GM18526 (cell line): ENCODE data around the gene SMIM38.

ENCODE experiments used
- POLR2A ChIP-seq: IDR thresholded peaks from 3 replicates; pipeline ENCODE4 v1.6.1; 2011; ENCODE audit not compliant: insufficient read length; ENCODE audit errors: extremely low read depth

Gene SMIM38

DNA sequence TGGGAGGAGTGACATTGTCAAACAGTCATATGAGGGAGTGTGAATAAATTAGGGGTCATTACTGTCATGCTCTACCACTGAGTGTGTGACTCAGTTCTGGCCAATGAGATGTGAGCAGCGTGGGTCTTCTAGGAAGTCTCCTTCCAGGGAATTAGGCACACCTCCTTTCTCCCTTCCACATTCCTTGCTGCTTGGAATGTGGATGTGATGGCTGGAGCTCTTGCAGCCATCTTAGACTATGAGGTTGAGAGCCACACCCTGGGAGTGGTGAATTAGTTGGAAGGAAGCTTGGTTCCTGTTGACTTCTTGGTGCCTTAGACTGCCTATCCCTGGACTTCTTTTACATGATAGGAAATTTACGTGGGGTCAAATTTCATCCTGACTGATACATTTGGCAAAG, 36.5 kb upstream of the SMIM38 start:
- TF ChIP-seq POLR2A: no peak

GRCh38 chr11:69120096-69120875, 35.4 kb upstream of the SMIM38 start:
- TF ChIP-seq POLR2A: no peak

DNA sequence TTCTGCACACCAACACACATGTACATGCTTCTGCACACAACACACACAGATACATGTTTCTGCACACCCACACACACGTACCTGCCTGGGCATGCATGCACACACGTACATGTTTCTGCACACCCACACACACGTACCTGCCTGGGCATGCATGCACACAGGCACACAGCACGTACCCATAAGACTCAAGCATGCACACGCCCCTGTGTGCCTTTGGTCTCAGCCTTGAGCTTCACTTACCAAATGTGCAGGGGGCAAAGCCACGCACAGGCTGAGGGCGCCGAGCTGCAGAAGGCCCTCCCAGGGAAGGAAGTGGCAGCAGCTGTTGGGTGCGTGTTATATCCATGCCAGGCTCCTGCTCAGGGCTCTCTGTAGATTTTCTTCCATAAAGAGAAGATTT, 34.7 kb upstream of the SMIM38 start:
- TF ChIP-seq POLR2A: no peak

DNA sequence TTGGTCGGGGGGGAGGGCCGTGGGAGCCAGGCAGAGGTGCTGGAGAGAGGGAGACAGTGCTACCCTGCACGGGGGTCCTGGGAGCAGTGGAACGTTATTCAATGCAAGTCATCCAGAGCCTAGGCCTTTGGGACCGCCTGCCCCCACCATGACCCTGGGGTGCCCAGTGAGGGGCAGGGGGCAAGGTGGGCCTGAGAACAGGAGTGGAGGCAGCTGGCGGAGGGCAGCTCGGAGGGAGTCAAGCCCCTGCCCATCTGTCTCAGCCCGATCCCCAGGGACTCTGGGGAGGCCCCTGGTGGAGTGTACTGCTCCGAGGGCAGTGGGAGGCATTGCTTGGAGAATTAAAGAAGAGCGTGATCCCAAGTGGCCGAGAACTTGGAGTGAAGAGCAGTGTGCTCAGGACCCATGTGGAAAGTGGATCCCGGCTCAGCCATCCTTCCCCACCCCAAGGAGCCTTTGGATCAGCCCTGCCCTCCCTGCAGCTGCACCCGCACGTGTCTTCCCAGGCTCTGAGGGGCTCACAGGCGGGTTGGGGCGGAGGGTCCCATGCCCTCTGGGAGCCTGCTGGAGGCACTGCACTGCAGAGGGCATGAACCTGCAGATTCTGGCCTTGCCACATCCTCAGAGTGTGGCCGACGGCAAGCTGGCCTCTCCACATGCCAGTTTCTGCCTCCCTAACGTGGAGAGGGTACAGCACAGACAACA, 34.0 kb upstream of the SMIM38 start:
- no peak for TF ChIP-seq POLR2A

- no peak for TF ChIP-seq POLR2A
These were observed 33.5 kb upstream of the SMIM38 start for GRCh38 chr11:69122326-69122629.

DNA sequence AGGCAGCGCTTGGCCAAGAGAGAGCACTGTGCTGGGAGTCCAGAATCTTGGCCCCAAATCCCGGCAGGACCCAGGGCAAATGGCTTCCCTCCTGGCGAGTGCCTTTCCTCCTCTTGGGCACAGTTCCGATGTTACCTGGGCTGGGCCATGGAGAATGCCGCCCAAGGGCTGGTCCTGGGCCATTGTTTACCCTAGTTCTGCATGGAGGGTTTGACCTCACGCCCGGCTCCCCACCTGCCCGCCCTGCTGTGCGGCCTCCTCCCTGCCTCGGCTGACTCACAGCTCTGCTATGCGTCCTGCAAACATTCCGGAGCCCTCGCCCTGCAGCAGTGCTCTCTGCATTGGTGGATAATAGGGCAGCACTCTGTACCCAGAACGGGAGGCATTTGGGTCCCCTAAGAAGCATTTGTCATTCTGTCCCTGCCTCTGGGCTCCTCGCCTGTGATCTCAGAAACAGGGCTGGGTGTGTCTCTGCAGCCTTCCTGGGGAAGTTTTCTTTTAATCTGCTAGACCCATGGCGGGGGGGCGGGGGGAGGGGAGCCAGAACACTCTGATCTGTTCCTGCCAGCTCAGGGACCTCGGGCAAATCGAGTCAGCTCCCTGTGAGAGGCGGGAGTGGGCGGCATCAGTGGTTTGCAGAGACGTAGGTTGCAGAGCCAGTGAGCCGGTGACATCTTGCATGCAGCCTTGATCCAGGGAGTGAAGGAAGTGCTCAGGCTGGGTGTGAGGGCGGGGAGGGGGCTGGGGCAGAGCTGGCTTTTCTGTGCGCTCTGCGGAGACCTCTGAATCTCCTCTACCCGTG, 32.9 kb upstream of the SMIM38 start:
- no peak for TF ChIP-seq POLR2A

GRCh38 chr11:69123593-69124545, 31.9 kb upstream of the SMIM38 start:
- no peak for TF ChIP-seq POLR2A

GRCh38 chr11:69125861-69126260, 29.9 kb upstream of the SMIM38 start:
- TF ChIP-seq POLR2A: no peak

- TF ChIP-seq POLR2A: no peak
These were observed 29.4 kb upstream of the SMIM38 start for GRCh38 chr11:69126286-69126685.

- no peak for TF ChIP-seq POLR2A
These were observed 28.5 kb upstream of the SMIM38 start for GRCh38 chr11:69127081-69127850.

DNA sequence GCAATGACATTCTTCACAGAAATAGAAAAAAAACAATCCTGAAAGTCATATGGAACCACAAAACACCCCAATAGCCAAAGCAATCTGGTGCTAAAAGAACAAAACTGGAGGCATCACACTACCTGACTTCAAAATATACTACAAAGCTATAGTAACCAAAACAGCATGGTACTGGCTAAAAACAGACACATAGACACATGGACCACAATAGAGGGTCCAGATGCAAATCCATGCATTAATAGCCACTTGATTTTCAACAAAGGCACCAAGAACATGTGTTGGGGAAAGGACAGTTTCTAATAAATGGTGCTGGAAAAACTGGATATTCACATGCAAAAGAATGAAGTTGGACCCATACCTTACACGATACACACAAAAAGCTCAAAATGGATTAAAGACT, 27.9 kb upstream of the SMIM38 start:
- no peak for TF ChIP-seq POLR2A

DNA sequence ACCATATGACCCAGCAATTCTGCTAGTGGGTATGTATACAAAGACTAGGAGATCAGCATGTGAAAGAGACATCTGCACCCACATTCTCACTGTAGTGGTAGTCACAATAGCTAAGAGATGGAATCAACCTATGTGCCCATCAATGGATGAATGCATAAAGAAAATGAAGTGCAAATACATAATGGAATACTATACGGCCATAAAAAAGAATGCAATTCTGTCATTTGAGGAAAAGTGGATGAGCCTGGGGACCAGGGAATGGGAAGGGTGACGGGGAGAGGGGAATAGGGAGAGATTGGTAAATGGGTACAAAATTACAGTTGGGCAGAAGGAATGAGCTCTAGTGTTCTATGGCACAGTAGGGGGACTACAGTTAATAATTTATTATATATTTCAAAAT, 26.7 kb upstream of the SMIM38 start:
- TF ChIP-seq POLR2A: no peak

- TF ChIP-seq POLR2A: no peak
These were observed 26.1 kb upstream of the SMIM38 start for GRCh38 chr11:69129647-69130046.

DNA sequence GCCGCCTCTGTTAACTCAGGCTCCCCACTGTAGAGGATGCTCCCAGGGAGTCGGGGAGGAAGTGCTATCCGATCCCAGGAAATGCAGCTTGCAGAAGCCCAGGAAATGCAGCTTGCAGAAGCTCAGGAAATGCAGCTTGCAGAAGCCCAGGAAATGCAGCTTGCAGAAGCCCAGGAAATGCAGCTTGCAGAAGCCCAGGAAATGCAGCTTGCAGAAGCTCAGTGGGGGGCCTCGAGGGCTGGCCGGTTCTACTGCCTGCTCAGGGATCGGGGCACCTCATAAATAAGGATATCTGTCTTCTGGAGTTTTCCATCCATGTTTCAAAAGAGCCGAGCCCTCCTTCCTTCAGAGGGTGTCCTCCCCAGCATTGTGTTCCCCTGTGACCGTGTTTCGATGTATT, 25.1 kb upstream of the SMIM38 start:
- no peak for TF ChIP-seq POLR2A
